HepG2 (cell line): ENCODE results near the gene PGPEP1. TPM values are rescaled to one million over a fixed set of nuclear protein-coding genes. Genes with fewer than 3 reads are reported as not detected.

ENCODE experiments used
- HOMEZ ChIP-seq: IDR thresholded peaks from 2 replicates; pipeline ENCODE4 v1.6.1; 2016; ENCODE audit warnings: low read depth
- KLF16 ChIP-seq, 2 experiments: sonication (generic) in 1 of 2; formaldehyde crosslinking in 1 of 2; IDR thresholded peaks; 2 replicates each; pipeline versions ENCODE4 v1.6.1 to v1.8.0; 2016 to 2023; ENCODE audit warnings: missing genetic modification reagents in 2 of 2, missing compliant biosample characterization in 1 of 2
- PPARG ChIP-seq: conservative IDR thresholded peaks from 2 replicates; pipeline ENCODE4 v1.6.1; 2016; ENCODE audit warnings: missing biosample characterization, missing genetic modification reagents
- ZNF207 ChIP-seq: fragments of 450-650 bp; IDR thresholded peaks from 2 replicates; pipeline ENCODE4 v1.6.1; 2016; ENCODE audit warnings: antibody characterized with exemption, borderline replicate concordance
- ZNF263 ChIP-seq: sonication (generic); formaldehyde crosslinking; IDR thresholded peaks from 2 replicates; pipeline ENCODE4 v1.4.0; 2020; ENCODE audit warnings: missing genetic modification reagents
- ZNF589 ChIP-seq: sonication (generic); formaldehyde crosslinking; conservative IDR thresholded peaks from 2 replicates; pipeline ENCODE4 v1.8.0; 2022; ENCODE audit warnings: mild to moderate bottlenecking, moderate library complexity, missing genetic modification reagents
- ZNF598 ChIP-seq: sonication (generic); formaldehyde crosslinking; IDR thresholded peaks from 2 replicates; pipeline ENCODE4 v1.5.1; 2020; ENCODE audit warnings: mild to moderate bottlenecking, missing genetic modification reagents, borderline replicate concordance
- ZNF790 ChIP-seq: sonication (generic); formaldehyde crosslinking; IDR thresholded peaks from 2 replicates; pipeline ENCODE4 v1.8.0; 2022; ENCODE audit warnings: missing genetic modification reagents, mild to moderate bottlenecking, borderline replicate concordance
- ZSCAN9 ChIP-seq: IDR thresholded peaks from 2 replicates; pipeline ENCODE4 v1.6.1; 2016; ENCODE audit warnings: borderline replicate concordance
- polyA plus RNA-seq, 8 experiments: library from polyadenylated mRNA; depleted of rRNA in 3 of 8; stranded (reverse) in 7 of 8; unstranded in 1 of 8; fragments of >200 nt; fragmentation: Illumina TruSeq in 4 of 8; extraction: Trizol in 4 of 8; gene quantifications; 2 replicates each; pipeline versions ENCODE4 v1.2.1 to v1.2.3, GENCODE V29; 2011 to 2016; ENCODE audit warnings: low read depth in 4 of 8, missing spikeins in 1 of 8, mixed read lengths in 1 of 8; ENCODE audit not compliant: insufficient read depth in 1 of 8
- total RNA-seq, 5 experiments: library from RNA; depleted of rRNA; stranded (reverse); fragments of >200 nt; fragmentation: Illumina TruSeq; extraction: Trizol; gene quantifications; 2 replicates each; pipeline ENCODE4 v1.2.3, GENCODE V29; 2016; ENCODE audit warnings: low read depth in 1 of 5
- TF ChIP-seq, protein P1 (sequence below): sonication (generic); formaldehyde crosslinking; IDR thresholded peaks from 2 replicates; pipeline ENCODE4 v1.4.0; 2020; ENCODE audit warnings: missing genetic modification reagents, mild to moderate bottlenecking, borderline replicate concordance
- TF ChIP-seq, protein P2 (sequence below): sonication (generic); formaldehyde crosslinking; IDR thresholded peaks from 2 replicates; pipeline ENCODE4 v1.4.0; 2020; ENCODE audit warnings: mild to moderate bottlenecking, missing genetic modification reagents
- TF ChIP-seq, protein P3 (sequence below), 2 experiments: fragments of 450-650 bp in 1 of 2; sonication (generic) in 1 of 2; formaldehyde crosslinking in 1 of 2; IDR thresholded peaks; 2 replicates each; pipeline versions ENCODE4 v1.6.1 to v1.8.0; 2016 to 2022; ENCODE audit warnings: antibody characterized with exemption in 1 of 2, mild to moderate bottlenecking in 1 of 2, missing genetic modification reagents in 1 of 2

PGPEP1 gene
- total and polyA plus RNA-seq, 2 of the 13 experiments (the other 11 are each of a cell fraction or from before 2014, with no cell fraction given) = 53.1 to 56.6 TPM

DNA sequence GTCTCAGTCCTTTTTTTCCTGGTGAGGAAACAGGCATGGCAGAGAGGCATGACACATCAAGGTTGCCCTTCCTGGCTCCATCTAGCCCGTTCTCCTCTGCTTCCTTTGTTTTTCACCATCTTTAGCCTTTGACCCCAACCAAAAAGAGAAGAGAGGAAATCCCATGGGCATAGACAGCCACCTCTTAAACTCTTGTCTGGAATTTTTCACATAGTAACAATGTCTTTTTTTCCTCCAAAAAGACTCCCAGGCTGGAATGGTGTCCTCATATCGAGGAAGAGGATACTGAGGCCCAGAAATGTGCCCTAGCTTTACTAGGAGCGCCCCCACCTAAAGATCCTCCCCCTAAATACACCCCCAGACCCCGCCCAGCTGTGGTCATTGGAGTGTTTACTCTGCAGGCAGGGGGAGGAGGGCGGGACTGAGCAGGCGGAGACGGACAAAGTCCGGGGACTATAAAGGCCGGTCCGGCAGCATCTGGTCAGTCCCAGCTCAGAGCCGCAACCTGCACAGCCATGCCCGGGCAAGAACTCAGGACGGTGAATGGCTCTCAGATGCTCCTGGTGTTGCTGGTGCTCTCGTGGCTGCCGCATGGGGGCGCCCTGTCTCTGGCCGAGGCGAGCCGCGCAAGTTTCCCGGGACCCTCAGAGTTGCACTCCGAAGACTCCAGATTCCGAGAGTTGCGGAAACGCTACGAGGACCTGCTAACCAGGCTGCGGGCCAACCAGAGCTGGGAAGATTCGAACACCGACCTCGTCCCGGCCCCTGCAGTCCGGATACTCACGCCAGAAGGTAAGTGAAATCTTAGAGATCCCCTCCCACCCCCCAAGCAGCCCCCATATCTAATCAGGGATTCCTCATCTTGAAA lies 45.5 kb downstream of the PGPEP1 start, which contains the start of gene GDF15 (continued):
- TF ChIP-seq, protein P1, sequence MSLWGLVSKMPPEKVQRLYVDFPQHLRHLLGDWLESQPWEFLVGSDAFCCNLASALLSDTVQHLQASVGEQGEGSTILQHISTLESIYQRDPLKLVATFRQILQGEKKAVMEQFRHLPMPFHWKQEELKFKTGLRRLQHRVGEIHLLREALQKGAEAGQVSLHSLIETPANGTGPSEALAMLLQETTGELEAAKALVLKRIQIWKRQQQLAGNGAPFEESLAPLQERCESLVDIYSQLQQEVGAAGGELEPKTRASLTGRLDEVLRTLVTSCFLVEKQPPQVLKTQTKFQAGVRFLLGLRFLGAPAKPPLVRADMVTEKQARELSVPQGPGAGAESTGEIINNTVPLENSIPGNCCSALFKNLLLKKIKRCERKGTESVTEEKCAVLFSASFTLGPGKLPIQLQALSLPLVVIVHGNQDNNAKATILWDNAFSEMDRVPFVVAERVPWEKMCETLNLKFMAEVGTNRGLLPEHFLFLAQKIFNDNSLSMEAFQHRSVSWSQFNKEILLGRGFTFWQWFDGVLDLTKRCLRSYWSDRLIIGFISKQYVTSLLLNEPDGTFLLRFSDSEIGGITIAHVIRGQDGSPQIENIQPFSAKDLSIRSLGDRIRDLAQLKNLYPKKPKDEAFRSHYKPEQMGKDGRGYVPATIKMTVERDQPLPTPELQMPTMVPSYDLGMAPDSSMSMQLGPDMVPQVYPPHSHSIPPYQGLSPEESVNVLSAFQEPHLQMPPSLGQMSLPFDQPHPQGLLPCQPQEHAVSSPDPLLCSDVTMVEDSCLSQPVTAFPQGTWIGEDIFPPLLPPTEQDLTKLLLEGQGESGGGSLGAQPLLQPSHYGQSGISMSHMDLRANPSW (CRISPR knock-in tag) = peak; percentile 89
- TF ChIP-seq, protein P2, sequence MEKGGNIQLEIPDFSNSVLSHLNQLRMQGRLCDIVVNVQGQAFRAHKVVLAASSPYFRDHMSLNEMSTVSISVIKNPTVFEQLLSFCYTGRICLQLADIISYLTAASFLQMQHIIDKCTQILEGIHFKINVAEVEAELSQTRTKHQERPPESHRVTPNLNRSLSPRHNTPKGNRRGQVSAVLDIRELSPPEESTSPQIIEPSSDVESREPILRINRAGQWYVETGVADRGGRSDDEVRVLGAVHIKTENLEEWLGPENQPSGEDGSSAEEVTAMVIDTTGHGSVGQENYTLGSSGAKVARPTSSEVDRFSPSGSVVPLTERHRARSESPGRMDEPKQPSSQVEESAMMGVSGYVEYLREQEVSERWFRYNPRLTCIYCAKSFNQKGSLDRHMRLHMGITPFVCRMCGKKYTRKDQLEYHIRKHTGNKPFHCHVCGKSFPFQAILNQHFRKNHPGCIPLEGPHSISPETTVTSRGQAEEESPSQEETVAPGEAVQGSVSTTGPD (CRISPR knock-in tag) = peak; percentile 42; the same call in 1 of the 2 replicates
- TF ChIP-seq HOMEZ (CRISPR knock-in tag) (no peak), ZNF589 (CRISPR knock-in tag) (peak; percentile 91), ZNF790 (CRISPR knock-in tag) (peak; percentile 62; the same call in 1 of the 2 replicates), KLF16 (CRISPR knock-in tag; IDR thresholded peaks at IDR 0.05) (peak in 1 of 2 experiments; percentile 95; a peak in 2 of 4 replicates), ZNF598 (CRISPR knock-in tag) (no peak; the same call in 1 of the 2 replicates), ZSCAN9 (CRISPR knock-in tag) (peak; percentile 69; the same call in 1 of the 2 replicates), ZNF263 (peak; percentile 75), ZNF207 (no peak), PPARG (CRISPR knock-in tag) (peak; percentile 59)
- TF ChIP-seq, protein P3, sequence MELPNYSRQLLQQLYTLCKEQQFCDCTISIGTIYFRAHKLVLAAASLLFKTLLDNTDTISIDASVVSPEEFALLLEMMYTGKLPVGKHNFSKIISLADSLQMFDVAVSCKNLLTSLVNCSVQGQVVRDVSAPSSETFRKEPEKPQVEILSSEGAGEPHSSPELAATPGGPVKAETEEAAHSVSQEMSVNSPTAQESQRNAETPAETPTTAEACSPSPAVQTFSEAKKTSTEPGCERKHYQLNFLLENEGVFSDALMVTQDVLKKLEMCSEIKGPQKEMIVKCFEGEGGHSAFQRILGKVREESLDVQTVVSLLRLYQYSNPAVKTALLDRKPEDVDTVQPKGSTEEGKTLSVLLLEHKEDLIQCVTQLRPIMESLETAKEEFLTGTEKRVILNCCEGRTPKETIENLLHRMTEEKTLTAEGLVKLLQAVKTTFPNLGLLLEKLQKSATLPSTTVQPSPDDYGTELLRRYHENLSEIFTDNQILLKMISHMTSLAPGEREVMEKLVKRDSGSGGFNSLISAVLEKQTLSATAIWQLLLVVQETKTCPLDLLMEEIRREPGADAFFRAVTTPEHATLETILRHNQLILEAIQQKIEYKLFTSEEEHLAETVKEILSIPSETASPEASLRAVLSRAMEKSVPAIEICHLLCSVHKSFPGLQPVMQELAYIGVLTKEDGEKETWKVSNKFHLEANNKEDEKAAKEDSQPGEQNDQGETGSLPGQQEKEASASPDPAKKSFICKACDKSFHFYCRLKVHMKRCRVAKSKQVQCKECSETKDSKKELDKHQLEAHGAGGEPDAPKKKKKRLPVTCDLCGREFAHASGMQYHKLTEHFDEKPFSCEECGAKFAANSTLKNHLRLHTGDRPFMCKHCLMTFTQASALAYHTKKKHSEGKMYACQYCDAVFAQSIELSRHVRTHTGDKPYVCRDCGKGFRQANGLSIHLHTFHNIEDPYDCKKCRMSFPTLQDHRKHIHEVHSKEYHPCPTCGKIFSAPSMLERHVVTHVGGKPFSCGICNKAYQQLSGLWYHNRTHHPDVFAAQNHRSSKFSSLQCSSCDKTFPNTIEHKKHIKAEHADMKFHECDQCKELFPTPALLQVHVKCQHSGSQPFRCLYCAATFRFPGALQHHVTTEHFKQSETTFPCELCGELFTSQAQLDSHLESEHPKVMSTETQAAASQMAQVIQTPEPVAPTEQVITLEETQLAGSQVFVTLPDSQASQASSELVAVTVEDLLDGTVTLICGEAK (IDR thresholded peaks at IDR 0.05) = no peak
- TF ChIP-seq, protein P3 (CRISPR knock-in tag; IDR thresholded peaks at IDR 0.05) = peak; percentile 72; the same call in 1 of the 2 replicates
